Hepatocyte (in vitro differentiated cells): ENCODE results near the gene SMCP.

Source experiments
- EZH2 ChIP-seq: fragments of 200-600 bp; sonication (generic); IDR thresholded peaks from 2 replicates; pipeline ENCODE4 v1.6.1; 2016; ENCODE audit warnings: antibody characterized with exemption, mild to moderate bottlenecking, borderline replicate concordance
- EZH2phosphoT487 ChIP-seq: fragments of 200-600 bp; sonication (generic); IDR thresholded peaks from one replicate; pipeline ENCODE4 v1.6.1; 2018; ENCODE audit warnings: antibody characterized with exemption, mild to moderate bottlenecking, low read depth, moderate library complexity; ENCODE audit not compliant: unreplicated experiment, severe bottlenecking
- TF ChIP-seq, protein P1 (sequence below): fragments of 200-600 bp; sonication (generic); IDR thresholded peaks from 2 replicates; pipeline ENCODE4 v1.5.1; 2016; ENCODE audit warnings: antibody characterized with exemption, mild to moderate bottlenecking; ENCODE audit not compliant: poor library complexity

- no peak for TF ChIP-seq EZH2
- TF ChIP-seq, protein P1, sequence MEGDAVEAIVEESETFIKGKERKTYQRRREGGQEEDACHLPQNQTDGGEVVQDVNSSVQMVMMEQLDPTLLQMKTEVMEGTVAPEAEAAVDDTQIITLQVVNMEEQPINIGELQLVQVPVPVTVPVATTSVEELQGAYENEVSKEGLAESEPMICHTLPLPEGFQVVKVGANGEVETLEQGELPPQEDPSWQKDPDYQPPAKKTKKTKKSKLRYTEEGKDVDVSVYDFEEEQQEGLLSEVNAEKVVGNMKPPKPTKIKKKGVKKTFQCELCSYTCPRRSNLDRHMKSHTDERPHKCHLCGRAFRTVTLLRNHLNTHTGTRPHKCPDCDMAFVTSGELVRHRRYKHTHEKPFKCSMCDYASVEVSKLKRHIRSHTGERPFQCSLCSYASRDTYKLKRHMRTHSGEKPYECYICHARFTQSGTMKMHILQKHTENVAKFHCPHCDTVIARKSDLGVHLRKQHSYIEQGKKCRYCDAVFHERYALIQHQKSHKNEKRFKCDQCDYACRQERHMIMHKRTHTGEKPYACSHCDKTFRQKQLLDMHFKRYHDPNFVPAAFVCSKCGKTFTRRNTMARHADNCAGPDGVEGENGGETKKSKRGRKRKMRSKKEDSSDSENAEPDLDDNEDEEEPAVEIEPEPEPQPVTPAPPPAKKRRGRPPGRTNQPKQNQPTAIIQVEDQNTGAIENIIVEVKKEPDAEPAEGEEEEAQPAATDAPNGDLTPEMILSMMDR: no peak
- TF ChIP-seq EZH2phosphoT487: no peak
Measured at GRCh38 chr1:152873495-152873894, 4.6 kb upstream of the SMCP start.
